Testis (tissue), 3 donors: Measurements from ENCODE around the gene MCM5. TPM values are rescaled to one million over a fixed set of nuclear protein-coding genes. Genes with fewer than 3 reads are reported as not detected.

Source experiments
- DNase-seq: peaks from one replicate; pipeline ENCODE4 v3.0.0-alpha.2; 2019
- H3K27ac ChIP-seq, 2 donors: fragments of 200-600 bp; sonication (generic); one replicate each; pipeline ENCODE4 v1.5.1; 2019
- H3K27me3 ChIP-seq: fragments of 200-600 bp; sonication (generic); one replicate; pipeline ENCODE4 v1.5.1; 2019
- H3K36me3 ChIP-seq: fragments of 200-600 bp; sonication (generic); one replicate; pipeline ENCODE4 v1.5.1; 2017; ENCODE audit warnings: low read depth; ENCODE audit errors: missing control alignments
- H3K4me1 ChIP-seq: fragments of 200-600 bp; sonication (generic); one replicate; pipeline ENCODE4 v1.5.1; 2019
- H3K4me3 ChIP-seq, 2 donors: fragments of 200-600 bp; sonication (generic); one replicate each; pipeline ENCODE4 v1.5.1; 2017 to 2019
- H3K9me3 ChIP-seq: fragments of 200-600 bp; sonication (generic); one replicate; pipeline ENCODE4 v1.5.1; 2017
- CTCF ChIP-seq, 3 experiments: fragments of 450-650 bp in 2 of 3; fragments of 200-600 bp in 1 of 3; sonication (generic) in 1 of 3; IDR thresholded peaks; one replicate each; pipeline ENCODE4 v1.5.1; 2016 to 2019; ENCODE audit warnings: antibody characterized with exemption in 3 of 3, mild to moderate bottlenecking in 2 of 3, moderate library complexity in 1 of 3
- POLR2A ChIP-seq: fragments of 450-650 bp; IDR thresholded peaks from one replicate; pipeline ENCODE4 v1.6.1; 2017; ENCODE audit warnings: antibody characterized with exemption, mild to moderate bottlenecking, moderate library complexity
- WGBS, 2 donors: methylation state at CpG; one replicate each; pipeline ENCODE4 v1.1.5; 2018; 5-methylcytosine and 5-hydroxymethylcytosine counted together
- intact Hi-C: fragments of 100-400 bp; cut with DNase I; formaldehyde crosslinking; loops from one replicate; pipeline ENCODE4 v1.15.1; 2023; ENCODE audit warnings: low total_unique reads
- polyA plus RNA-seq: library from polyadenylated mRNA; stranded (reverse); fragments of 350-450 nt; fragmentation: Illumina TruSeq; extraction: RNeasy Lipid Tissue Mini Kit (QIAGEN cat#74804); gene quantifications from one replicate; pipeline ENCODE4 v1.2.3, GENCODE V29; 2014; ENCODE audit warnings: low read depth, low replicate concordance; ENCODE audit not compliant: insufficient read depth
- total RNA-seq, 2 donors: library from RNA; depleted of rRNA; stranded (reverse); fragments of >200 nt; gene quantifications; one replicate each; pipeline ENCODE4 v1.2.3, GENCODE V29; 2016

The MCM5 gene
- total and polyA plus RNA-seq, 3 donors from 2014 or later: 34.3 to 49.6 (median 42.1) TPM

GRCh38 chr22:35430897-35431322 lies 31.0 kb downstream of the MCM5 start:
- peaks cover 5% of the 10 kb centered on the region for H3K4me1 ChIP-seq
- 33 to 43% methylated on average over 6 to 14 of the region's 14 CpGs for WGBS, 2 donors
- peak; percentile 90 for DNase-seq
- TF ChIP-seq POLR2A (no peak), CTCF (IDR thresholded peaks at IDR 0.05) (peak; percentile 95 to 97 (median 96))
- H3K27me3 ChIP-seq: no peaks in the 10 kb centered on the region
- H3K36me3 ChIP-seq: no peaks in the 10 kb centered on the region
- no peak overlapping the region for H3K27ac ChIP-seq
- H3K4me3 ChIP-seq: no peak overlapping the region
- H3K9me3 ChIP-seq: no peaks in the 10 kb centered on the region
- intact Hi-C loops: loop anchor here (10.0 kb wide), 1 partner anchor 76 kb away; no protein-coding TSS in a partner anchor

- intact Hi-C loops: loop anchor here (10.0 kb wide), 1 partner anchor 77 kb away; no protein-coding TSS in a partner anchor
- no peak for TF ChIP-seq POLR2A
- no peak for TF ChIP-seq CTCF (IDR thresholded peaks at IDR 0.05)
Observed at GRCh38 chr22:35431483-35432227, 31.7 kb downstream of the MCM5 start.

GRCh38 chr22:35432228-35432905 lies 32.4 kb downstream of the MCM5 start:
- no peaks in the 10 kb centered on the region for H3K27me3 ChIP-seq
- H3K4me1 ChIP-seq: peaks cover 5% of the 10 kb centered on the region
- H3K9me3 ChIP-seq: no peaks in the 10 kb centered on the region
- WGBS, 2 donors: 92 to 96% methylated on average over 12 to 13 of the region's 13 CpGs
- no peak overlapping the region for H3K4me3 ChIP-seq
- intact Hi-C loops: loop anchor here (10.0 kb wide), 1 partner anchor 78 kb away; no protein-coding TSS in a partner anchor
- H3K36me3 ChIP-seq: no peaks in the 10 kb centered on the region
- no peak overlapping the region for H3K27ac ChIP-seq
- no peak for DNase-seq
- TF ChIP-seq CTCF (IDR thresholded peaks at IDR 0.05) (no peak), POLR2A (no peak)

More at GRCh38 chr22:35431483-35432227, 31.7 kb downstream of the MCM5 start:
- H3K27me3 ChIP-seq: no peaks in the 10 kb centered on the region
- no peaks in the 10 kb centered on the region for H3K36me3 ChIP-seq
- H3K9me3 ChIP-seq: no peaks in the 10 kb centered on the region
- H3K27ac ChIP-seq: no peak overlapping the region
- no peak overlapping the region for H3K4me3 ChIP-seq
- no peak for DNase-seq
- 86 to 90% methylated on average over 12 of the region's 12 CpGs for WGBS, 2 donors
- peaks cover 5% of the 10 kb centered on the region for H3K4me1 ChIP-seq

GRCh38 chr22:35434061-35434710 lies 34.2 kb downstream of the MCM5 start:
- WGBS, 2 donors: 84 to 92% methylated on average over 5 of the region's 5 CpGs
- H3K27ac ChIP-seq: no peak overlapping the region
- no peak for TF ChIP-seq POLR2A
- no peak for TF ChIP-seq CTCF (IDR thresholded peaks at IDR 0.05)
- H3K36me3 ChIP-seq: no peaks in the 10 kb centered on the region
- no peak overlapping the region for H3K4me3 ChIP-seq
- no peaks in the 10 kb centered on the region for H3K27me3 ChIP-seq
- H3K9me3 ChIP-seq: no peaks in the 10 kb centered on the region
- intact Hi-C loops: loop anchor here (10.0 kb wide), 1 partner anchor 79 kb away; no protein-coding TSS in a partner anchor
- H3K4me1 ChIP-seq: peaks cover 5% of the 10 kb centered on the region
- no peak for DNase-seq
